Measurements from ENCODE around the gene PZP. TPM values are rescaled to one million over a fixed set of nuclear protein-coding genes. Genes with fewer than 3 reads are reported as not detected.

PZP gene
- total and polyA plus RNA-seq, 2 of the 8 experiments (the other 6 are each of a cell fraction or from before 2014, with no cell fraction given): 0.08 TPM; not detected in 1

- TF ChIP-seq MAFK (IDR thresholded peaks at IDR 0.05; ENCODE audit: low read depth, low read length): no peak
- no peak for TF ChIP-seq SP1 (IDR thresholded peaks at IDR 0.05; ENCODE audit: low read depth, low read length)
- TF ChIP-seq TAF7 (optimal IDR thresholded peaks at IDR 0.05; ENCODE audit: borderline replicate concordance, low read depth, low read length): no peak
- TF ChIP-seq CHD1 (IDR thresholded peaks at IDR 0.05; ENCODE audit: low read depth, low read length): no peak
Measured at GRCh38 chr12:9248435-9248834, 40.2 kb upstream of the PZP start (continued).
